CD4-positive, alpha-beta T cell (primary cell): ENCODE measurements around the gene ST6GALNAC3. TPM values are rescaled to one million over a fixed set of nuclear protein-coding genes. Genes with fewer than 3 reads are reported as not detected.
"Not testable (repeated sequence)": the region's sequence is repeated elsewhere in the genome, so short reads cannot be mapped to it uniquely, and the experiment has no call there.

Source experiments
- ATAC-seq: fragments of 200-7000 bp; cut with Tn5 transposase; one replicate; pipeline ENCODE4 v1.10.0; 2022; ENCODE audit warnings: mild to moderate bottlenecking; ENCODE audit not compliant: poor library complexity
- CTCF ChIA-PET: fragments of 350-600 bp; sonication (Branson Sonifier 250); formaldehyde crosslinking; loops from one replicate; lab custom pipeline; 2021; ENCODE audit warnings: antibody characterized with exemption, inconsistent platforms; lab: Charles Lee
- POLR2A ChIA-PET: fragments of 350-600 bp; sonication (Branson Sonifier 250); formaldehyde crosslinking; loops from one replicate; lab custom pipeline; 2021; ENCODE audit warnings: antibody characterized with exemption, inconsistent platforms; lab: Charles Lee
- DNase-seq, 14 experiments: peaks; one replicate each; pipeline ENCODE4 v3.0.0-alpha.2; 2013 to 2020; ENCODE audit warnings: mixed read lengths in 2 of 14
- H3K27ac ChIP-seq, 2 donors: one replicate each; pipeline versions ENCODE4 v1.5.1 to v1.7.0; 2013; ENCODE audit warnings: low read length in 2 of 2, low read depth in 1 of 2, mild to moderate bottlenecking in 1 of 2
- H3K27me3 ChIP-seq, 2 experiments: 1 replicate in 1 of 2; 2 replicates in 1 of 2; pipeline versions ENCODE4 v1.6.1 to v1.7.0; 2013; ENCODE audit warnings: low read length in 2 of 2, control low read depth in 1 of 2, mild to moderate bottlenecking in 1 of 2, moderate library complexity in 1 of 2; ENCODE audit not compliant: insufficient read depth in 2 of 2, control insufficient read depth in 1 of 2
- H3K36me3 ChIP-seq: one replicate; pipeline ENCODE4 v1.6.1; 2013; ENCODE audit warnings: low read length, control low read depth; ENCODE audit not compliant: insufficient read depth
- H3K4me1 ChIP-seq: one replicate; pipeline ENCODE4 v1.6.1; 2013; ENCODE audit warnings: low read length, control low read depth; ENCODE audit not compliant: insufficient read depth
- H3K4me3 ChIP-seq: one replicate; pipeline ENCODE4 v1.5.1; 2013; ENCODE audit warnings: mild to moderate bottlenecking, low read length, moderate library complexity
- H3K9me3 ChIP-seq, 2 experiments: 1 replicate in 1 of 2; 2 replicates in 1 of 2; pipeline versions ENCODE4 v1.6.1 to v1.7.0; 2013; ENCODE audit warnings: low read length in 2 of 2, mild to moderate bottlenecking in 2 of 2, control low read depth in 1 of 2, moderate library complexity in 1 of 2; ENCODE audit not compliant: control insufficient read depth in 1 of 2, insufficient read depth in 1 of 2
- H3K27ac Mint-ChIP-seq: one replicate; pipeline ENCODE4 v1.8.0; 2020; ENCODE audit warnings: mixed read lengths
- H3K27me3 Mint-ChIP-seq: one replicate; pipeline ENCODE4 v1.8.0; 2021; ENCODE audit warnings: mixed read lengths
- H3K36me3 Mint-ChIP-seq: one replicate; pipeline ENCODE4 v1.8.0; 2021; ENCODE audit warnings: low read depth, mixed read lengths
- H3K4me1 Mint-ChIP-seq: one replicate; pipeline ENCODE4 v1.8.0; 2021; ENCODE audit warnings: low read depth, mixed read lengths
- H3K4me3 Mint-ChIP-seq: one replicate; pipeline ENCODE4 v1.8.0; 2020; ENCODE audit warnings: mild to moderate bottlenecking, mixed read lengths
- H3K9me3 Mint-ChIP-seq: one replicate; pipeline ENCODE4 v1.8.0; 2020; ENCODE audit warnings: mixed read lengths
- intact Hi-C, 2 experiments: fragments of 100-400 bp; cut with DNase I in 1 of 2; cut with micrococcal nuclease in 1 of 2; formaldehyde crosslinking; loops; one replicate each; pipeline versions ENCODE4 v1.15.1 to v1.9.0; 2023 to 2025; cut with DNase I, micrococcal nuclease
- total RNA-seq, 174 experiments: library from RNA in 2 of 174; stranded (reverse) in 2 of 174; gene quantifications; one replicate each; pipeline ENCODE4 v1.2.3 and lab custom pipeline; 2021 to 2026
- TF ChIP-seq, protein P1 (sequence below): fragments of 200-600 bp; IDR thresholded peaks from one replicate; pipeline ENCODE4 v1.8.0; 2022; ENCODE audit warnings: antibody characterized with exemption, mild to moderate bottlenecking

Gene ST6GALNAC3
- total RNA-seq, 2 experiments from 2014 or later: 0.77 to 1.3 TPM

DNA sequence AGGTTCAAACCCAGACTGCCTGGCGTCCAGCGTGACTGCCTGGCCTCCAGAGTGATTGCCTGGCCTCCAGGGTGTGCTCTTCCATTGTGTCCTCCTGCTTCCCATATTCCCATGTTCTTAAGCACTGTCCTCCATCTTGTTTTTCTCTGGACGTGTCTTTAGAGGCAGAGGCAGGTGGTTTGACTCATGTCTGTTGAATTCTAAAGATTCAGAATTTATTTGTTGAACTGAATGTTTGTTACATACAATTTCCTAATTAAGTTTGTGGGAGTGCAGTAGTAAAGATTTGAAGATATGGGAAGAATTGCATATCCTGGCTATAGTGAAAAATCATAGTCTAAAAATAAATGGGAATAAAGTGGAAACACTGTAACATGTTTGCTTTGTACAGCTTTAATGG lies 18.3 kb downstream of the ST6GALNAC3 start:
- POLR2A ChIA-PET: no interaction called here
- no peaks in the 10 kb centered on the region for H3K27me3 Mint-ChIP-seq

DNA sequence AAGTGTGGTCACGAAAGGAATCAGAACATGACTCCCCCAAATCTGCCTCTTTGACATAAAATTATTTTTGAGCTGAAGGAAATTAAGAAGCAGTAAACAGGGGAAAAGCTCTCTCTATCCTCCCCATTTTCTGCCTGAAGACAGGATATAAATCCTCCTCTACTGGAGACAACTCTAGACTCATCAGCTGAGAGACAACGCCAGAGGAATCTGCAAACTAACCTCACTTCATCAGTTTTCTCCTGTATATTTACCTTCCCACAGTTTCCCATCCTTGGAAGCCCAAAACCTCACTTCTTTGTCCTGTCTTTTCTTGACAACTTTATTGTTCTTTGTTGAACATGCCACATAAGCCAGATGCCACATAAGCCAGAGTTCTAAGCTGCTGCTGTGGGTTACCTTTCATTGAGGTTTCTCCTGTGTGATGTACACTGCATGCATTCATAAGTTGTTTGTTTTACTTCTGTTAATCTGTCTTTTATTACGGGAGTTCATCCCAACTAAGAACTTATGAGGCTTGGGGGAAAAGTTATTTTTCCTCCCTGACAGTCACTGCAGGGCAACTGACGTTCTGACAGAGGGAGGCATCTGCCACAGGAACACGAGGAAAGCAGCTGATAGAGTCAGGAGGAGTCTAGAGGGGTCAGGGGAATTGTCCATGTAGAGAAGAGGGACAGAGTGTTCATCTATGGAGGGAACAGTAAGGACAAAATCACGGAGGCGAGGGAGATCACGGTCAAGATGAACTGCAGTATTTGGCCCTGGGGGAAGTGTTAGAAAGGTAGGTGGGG lies 19.2 kb downstream of the ST6GALNAC3 start:
- H3K27me3 ChIP-seq: no peaks in the 10 kb centered on the region
- POLR2A ChIA-PET: no interaction called here
- TF ChIP-seq, protein P1, sequence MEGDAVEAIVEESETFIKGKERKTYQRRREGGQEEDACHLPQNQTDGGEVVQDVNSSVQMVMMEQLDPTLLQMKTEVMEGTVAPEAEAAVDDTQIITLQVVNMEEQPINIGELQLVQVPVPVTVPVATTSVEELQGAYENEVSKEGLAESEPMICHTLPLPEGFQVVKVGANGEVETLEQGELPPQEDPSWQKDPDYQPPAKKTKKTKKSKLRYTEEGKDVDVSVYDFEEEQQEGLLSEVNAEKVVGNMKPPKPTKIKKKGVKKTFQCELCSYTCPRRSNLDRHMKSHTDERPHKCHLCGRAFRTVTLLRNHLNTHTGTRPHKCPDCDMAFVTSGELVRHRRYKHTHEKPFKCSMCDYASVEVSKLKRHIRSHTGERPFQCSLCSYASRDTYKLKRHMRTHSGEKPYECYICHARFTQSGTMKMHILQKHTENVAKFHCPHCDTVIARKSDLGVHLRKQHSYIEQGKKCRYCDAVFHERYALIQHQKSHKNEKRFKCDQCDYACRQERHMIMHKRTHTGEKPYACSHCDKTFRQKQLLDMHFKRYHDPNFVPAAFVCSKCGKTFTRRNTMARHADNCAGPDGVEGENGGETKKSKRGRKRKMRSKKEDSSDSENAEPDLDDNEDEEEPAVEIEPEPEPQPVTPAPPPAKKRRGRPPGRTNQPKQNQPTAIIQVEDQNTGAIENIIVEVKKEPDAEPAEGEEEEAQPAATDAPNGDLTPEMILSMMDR: no peak
- DNase-seq (no peak), ATAC-seq (no peak)
- H3K27ac ChIP-seq: no peak overlapping the region
- Mint-ChIP-seq H3K4me3 (no peak overlapping the region), H3K9me3 (no peaks in the 10 kb centered on the region), H3K36me3 (no peaks in the 10 kb centered on the region), H3K27ac (no peak overlapping the region), H3K27me3 (no peaks in the 10 kb centered on the region), H3K4me1 (no peaks in the 10 kb centered on the region)
- H3K36me3 ChIP-seq: no peaks in the 10 kb centered on the region
- H3K4me3 ChIP-seq: no peak overlapping the region
- no peaks in the 10 kb centered on the region for H3K4me1 ChIP-seq
- no peaks in the 10 kb centered on the region for H3K9me3 ChIP-seq
- CTCF ChIA-PET: no interaction called here
- intact Hi-C loops: no loop called here

More for the DNA sequence above, 18.3 kb downstream of the ST6GALNAC3 start:
- TF ChIP-seq, protein P1: no peak
- ATAC-seq (no peak), DNase-seq (no peak)
- CTCF ChIA-PET: no interaction called here
- Histone ChIP-seq H3K36me3 (no peaks in the 10 kb centered on the region), H3K4me3 (no peak overlapping the region), H3K27ac (no peak overlapping the region), H3K27me3 (no peaks in the 10 kb centered on the region), H3K4me1 (no peaks in the 10 kb centered on the region), H3K9me3 (no peaks in the 10 kb centered on the region)
- H3K36me3 Mint-ChIP-seq: no peaks in the 10 kb centered on the region
- intact Hi-C loops: no loop called here
- no peak overlapping the region for H3K27ac Mint-ChIP-seq
- H3K4me1 Mint-ChIP-seq: no peaks in the 10 kb centered on the region
- H3K9me3 Mint-ChIP-seq: no peaks in the 10 kb centered on the region
- no peak overlapping the region for H3K4me3 Mint-ChIP-seq

DNA sequence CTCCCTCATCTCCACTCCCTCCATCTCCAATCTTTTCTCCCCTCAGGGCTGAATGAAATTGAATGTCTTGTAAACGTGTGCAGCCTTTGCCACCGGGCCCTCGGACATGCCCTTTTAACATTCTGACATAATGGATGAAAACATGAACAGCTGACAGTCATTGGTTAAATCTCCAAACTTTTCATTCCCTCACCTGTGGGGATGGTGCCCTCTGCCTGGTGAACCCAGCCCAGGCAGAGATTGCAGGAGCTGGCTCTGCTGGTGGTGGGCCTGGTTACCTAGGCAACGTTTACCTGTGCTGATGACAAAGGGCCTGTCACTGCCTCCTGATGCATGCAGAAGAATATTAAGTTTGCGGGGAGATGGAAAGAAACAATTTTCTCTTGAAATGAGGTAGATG lies 21.3 kb downstream of the ST6GALNAC3 start:
- H3K36me3 Mint-ChIP-seq: no peaks in the 10 kb centered on the region
- H3K27ac ChIP-seq: no peak overlapping the region
- H3K27me3 ChIP-seq: no peaks in the 10 kb centered on the region
- ChIA-PET CTCF (no interaction called here), POLR2A (no interaction called here)
- no peak overlapping the region for H3K4me3 Mint-ChIP-seq
- ATAC-seq: no peak
- H3K4me1 Mint-ChIP-seq: no peaks in the 10 kb centered on the region
- H3K9me3 ChIP-seq: no peaks in the 10 kb centered on the region
- TF ChIP-seq, protein P1: no peak
- H3K27me3 Mint-ChIP-seq: no peaks in the 10 kb centered on the region
- intact Hi-C loops: no loop called here
- no peaks in the 10 kb centered on the region for H3K36me3 ChIP-seq
- H3K4me3 ChIP-seq: no peak overlapping the region
- H3K4me1 ChIP-seq: no peaks in the 10 kb centered on the region
- H3K27ac Mint-ChIP-seq: no peak overlapping the region
- H3K9me3 Mint-ChIP-seq: no peaks in the 10 kb centered on the region
- DNase-seq: no peak

DNA sequence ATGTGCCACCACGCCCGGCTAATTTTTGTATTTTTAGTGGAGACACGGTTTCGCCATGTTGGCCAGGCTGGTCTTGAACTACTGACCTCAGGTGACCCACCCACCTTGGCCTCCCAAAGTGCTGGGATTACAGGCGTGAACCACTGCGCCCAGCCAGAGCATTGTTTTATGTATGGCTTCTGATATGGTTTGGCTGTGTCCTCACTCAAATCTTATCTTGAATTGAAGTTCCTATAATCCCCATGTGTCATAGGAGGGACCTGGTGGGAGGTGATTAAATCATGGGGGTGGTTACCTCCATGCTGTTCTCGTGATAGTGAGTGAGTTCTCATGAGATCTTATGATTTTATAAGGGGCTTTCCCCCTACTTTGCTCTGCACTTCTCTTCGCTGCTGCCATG lies 22.5 kb downstream of the ST6GALNAC3 start:
- ATAC-seq, H3K27me3 Mint-ChIP-seq, H3K4me1 Mint-ChIP-seq, intact Hi-C loops, DNase-seq, H3K9me3 ChIP-seq, POLR2A ChIA-PET, H3K27me3 ChIP-seq, H3K9me3 Mint-ChIP-seq, H3K36me3 Mint-ChIP-seq, H3K4me1 ChIP-seq, H3K27ac Mint-ChIP-seq, H3K36me3 ChIP-seq, H3K27ac ChIP-seq, CTCF ChIA-PET, H3K4me3 Mint-ChIP-seq, H3K4me3 ChIP-seq: not testable (repeated sequence)
